DMS53 (cell line): ENCODE measurements around the gene MDC1.
"Not testable (repeated sequence)": the region's sequence is repeated elsewhere in the genome, so short reads cannot be mapped to it uniquely, and the experiment has no call there.

Experiments
- DNase-seq: peaks from one replicate; lab custom pipeline; 2025; lab: John Stamatoyannopoulos, UW

MDC1 gene

GRCh38 chr6:30725713-30726505 lies 8.8 kb upstream of the MDC1 start:
- peak; percentile 61 for DNase-seq

GRCh38 chr6:30724906-30725667 lies 8.0 kb upstream of the MDC1 start:
- peak; percentile 47 for DNase-seq

DNA sequence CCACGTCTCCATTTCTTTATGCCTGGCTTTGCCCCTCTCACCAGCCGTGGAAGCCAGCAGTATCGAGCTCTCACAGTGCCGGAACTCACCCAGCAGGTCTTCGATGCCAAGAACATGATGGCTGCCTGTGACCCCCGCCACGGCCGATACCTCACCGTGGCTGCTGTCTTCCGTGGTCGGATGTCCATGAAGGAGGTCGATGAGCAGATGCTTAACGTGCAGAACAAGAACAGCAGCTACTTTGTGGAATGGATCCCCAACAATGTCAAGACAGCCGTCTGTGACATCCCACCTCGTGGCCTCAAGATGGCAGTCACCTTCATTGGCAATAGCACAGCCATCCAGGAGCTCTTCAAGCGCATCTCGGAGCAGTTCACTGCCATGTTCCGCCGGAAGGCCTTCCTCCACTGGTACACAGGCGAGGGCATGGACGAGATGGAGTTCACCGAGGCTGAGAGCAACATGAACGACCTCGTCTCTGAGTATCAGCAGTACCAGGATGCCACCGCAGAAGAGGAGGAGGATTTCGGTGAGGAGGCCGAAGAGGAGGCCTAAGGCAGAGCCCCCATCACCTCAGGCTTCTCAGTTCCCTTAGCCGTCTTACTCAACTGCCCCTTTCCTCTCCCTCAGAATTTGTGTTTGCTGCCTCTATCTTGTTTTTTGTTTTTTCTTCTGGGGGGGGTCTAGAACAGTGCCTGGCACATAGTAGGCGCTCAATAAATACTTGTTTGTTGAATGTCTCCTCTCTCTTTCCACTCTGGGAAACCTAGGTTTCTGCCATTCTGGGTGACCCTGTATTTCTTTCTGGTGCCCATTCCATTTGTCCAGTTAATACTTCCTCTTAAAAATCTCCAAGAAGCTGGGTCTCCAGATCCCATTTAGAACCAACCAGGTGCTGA lies 7.0 kb upstream of the MDC1 start:
- not testable (repeated sequence) for DNase-seq

DNA sequence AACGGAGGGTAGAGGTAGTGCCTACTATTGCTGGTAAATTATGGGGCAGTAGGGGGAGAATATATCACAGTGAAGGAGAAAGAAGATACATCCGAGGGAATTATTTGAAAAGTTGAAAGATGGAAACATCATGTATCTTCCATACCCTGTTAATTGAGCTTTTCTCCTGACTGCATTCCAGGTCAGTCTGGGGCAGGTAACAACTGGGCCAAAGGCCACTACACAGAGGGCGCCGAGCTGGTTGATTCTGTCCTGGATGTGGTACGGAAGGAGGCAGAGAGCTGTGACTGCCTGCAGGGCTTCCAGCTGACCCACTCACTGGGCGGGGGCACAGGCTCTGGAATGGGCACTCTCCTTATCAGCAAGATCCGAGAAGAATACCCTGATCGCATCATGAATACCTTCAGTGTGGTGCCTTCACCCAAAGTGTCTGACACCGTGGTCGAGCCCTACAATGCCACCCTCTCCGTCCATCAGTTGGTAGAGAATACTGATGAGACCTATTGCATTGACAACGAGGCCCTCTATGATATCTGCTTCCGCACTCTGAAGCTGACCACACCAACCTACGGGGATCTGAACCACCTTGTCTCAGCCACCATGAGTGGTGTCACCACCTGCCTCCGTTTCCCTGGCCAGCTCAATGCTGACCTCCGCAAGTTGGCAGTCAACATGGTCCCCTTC lies 6.2 kb upstream of the MDC1 start:
- not testable (repeated sequence) for DNase-seq

DNA sequence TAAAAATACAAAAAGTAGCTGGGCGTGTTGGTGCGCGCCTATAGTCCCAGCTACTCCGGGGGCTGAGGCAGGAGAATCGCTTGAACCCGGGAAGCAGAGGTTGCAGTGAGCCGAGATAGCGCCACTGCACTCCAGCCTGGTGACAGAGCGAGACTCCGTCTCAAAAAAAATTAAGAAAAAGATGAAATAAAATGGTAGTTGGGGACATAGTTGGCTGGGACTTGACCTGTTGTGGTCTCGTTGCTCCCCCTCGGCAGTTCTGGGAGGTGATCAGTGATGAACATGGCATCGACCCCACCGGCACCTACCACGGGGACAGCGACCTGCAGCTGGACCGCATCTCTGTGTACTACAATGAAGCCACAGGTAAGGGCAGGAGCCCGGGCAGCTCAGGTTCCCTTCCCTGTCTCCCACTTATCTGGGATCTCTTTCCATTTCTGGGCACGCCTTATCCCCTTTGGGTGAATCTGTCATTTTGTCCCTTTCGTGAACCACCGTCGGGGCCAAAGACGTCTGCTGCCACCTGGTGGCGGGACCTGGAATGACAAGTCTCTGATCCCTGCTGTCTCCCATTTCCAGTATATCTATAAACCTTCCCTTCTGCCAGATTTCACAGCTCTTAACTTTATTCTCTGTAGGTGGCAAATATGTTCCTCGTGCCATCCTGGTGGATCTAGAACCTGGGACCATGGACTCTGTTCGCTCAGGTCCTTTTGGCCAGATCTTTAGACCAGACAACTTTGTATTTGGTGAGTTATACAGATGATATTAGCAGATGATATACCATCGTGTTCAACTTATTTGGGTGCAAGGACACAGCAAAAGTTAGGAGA lies 5.4 kb upstream of the MDC1 start:
- peak; percentile 89 for DNase-seq

DNA sequence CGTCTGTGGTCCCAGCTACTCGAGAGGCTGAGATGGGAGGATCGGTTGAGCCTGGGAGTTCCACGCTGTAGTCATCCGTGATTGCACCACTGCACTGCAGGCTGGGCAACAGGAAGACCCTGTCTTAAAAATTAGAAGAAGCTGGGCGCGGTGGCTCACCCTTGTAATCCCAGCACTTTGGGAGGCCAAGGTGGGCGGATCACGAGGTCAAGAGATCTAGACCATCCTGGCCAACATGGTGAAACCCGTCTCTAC lies 4.9 kb upstream of the MDC1 start:
- DNase-seq: not testable (repeated sequence)

DNA sequence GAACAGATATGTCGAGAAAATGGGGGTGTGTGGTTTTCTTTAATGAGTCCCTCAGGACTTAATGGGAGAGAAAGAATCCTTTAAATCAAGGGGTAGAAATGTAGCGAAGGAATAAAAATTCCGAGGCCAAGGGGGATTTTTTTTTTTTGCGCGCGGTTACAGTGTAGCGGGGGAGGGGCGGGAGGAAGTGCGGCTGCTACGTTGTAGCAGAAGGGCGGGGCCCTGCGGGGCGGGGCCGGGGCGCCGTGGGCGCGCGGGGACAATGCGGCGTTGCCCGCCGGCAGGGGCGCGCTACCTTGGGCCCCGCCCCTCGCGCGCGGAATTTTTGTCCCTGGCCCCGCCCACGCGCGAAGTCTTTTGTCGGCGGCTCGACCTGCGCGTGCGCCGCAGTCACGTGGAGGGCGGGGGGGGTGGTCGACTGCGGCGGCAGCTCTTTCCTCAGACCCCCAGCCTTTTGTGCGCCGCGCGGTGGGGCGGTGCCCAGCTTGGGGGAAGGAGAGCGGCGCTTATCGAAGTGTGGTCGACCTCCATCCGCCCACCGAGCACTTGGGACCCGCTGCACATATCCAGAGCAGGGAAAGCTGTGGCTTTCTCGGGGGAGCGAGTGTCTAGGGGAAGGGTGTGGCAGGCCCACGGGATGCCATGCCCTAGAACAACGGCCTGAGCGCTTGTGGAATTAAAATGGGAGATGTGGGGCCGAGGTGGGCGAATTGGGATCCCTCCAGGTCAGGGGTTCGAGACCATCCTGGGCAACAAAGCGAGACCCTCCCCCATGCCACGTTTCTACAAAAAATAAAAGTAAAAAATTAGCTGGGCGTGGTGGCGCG lies 4.3 kb upstream of the MDC1 start:
- peak; percentile 96 for DNase-seq

GRCh38 chr6:30720738-30721197 lies 3.7 kb upstream of the MDC1 start:
- peak; percentile 92 for DNase-seq

DNA sequence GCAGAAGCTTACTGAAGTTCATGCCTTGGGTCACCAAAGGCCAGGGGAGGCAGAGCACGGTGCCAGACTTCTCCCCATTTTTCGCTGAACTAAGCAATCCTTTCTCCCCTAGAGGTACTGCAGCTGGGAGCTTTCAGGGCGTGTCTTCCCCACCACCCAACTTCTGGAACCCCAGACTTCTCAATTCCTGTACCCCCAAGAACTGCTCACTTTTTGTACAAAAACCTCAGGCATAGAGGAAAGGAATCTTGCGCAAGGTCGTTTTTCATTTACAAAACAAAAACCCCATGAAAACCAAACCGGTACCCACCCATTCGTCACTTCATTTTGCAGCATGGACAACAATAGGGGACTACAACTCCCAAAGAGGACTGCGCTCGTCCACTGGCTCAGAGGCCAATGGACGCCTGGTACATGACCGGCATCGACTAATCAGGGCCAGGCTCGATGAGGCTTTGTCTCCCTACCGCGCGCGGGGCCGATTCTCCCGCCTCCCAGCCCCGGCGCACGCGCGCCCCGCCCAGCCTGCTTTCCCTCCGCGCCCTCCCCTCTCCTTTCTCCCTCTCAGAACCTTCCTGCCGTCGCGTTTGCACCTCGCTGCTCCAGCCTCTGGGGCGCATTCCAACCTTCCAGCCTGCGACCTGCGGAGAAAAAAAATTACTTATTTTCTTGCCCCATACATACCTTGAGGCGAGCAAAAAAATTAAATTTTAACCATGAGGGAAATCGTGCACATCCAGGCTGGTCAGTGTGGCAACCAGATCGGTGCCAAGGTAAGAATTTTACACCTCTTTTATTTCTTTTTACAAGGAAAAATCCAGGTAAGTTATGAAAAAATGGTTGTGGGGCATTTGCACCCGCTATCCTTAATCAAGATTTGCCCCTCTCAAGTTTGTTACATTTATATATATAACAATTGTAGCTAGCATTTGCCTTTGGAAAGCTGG lies 3.0 kb upstream of the MDC1 start, which contains the start of gene TUBB:
TUBB (plus strand) TSS at position 562 of the 947 bp plus-strand sequence; CDS start at position 717, 155 bp downstream.
- DNase-seq: peak; percentile 99

DNA sequence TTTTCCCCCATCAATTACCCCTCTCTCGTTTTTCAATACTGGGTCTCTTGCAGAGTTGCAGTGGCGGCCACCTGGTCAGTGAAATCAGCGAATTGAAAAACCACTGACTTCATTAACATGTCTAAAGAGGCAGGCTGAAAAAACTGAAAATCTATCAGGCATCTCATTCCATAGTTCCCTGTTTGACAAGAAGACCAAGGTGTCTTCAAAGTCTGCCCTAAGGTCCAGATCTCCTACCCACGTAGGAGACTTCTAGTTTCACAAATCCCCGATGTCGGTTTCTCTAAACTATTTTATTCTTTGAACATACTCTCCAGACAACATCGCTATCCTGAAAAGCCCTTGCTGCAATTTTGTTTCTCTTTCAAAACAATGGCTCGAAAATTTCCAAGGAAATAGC lies 2.3 kb upstream of the MDC1 start:
- peak; percentile 53 for DNase-seq

- DNase-seq: not testable (repeated sequence)
These were observed 1.0 kb upstream of the MDC1 start for GRCh38 chr6:30717845-30718720.

GRCh38 chr6:30716879-30717128 lies 277 bp downstream of the MDC1 start:
- DNase-seq: no peak

- DNase-seq: no peak
These were observed 2.8 kb downstream of the MDC1 start for GRCh38 chr6:30714263-30714662.

DNA sequence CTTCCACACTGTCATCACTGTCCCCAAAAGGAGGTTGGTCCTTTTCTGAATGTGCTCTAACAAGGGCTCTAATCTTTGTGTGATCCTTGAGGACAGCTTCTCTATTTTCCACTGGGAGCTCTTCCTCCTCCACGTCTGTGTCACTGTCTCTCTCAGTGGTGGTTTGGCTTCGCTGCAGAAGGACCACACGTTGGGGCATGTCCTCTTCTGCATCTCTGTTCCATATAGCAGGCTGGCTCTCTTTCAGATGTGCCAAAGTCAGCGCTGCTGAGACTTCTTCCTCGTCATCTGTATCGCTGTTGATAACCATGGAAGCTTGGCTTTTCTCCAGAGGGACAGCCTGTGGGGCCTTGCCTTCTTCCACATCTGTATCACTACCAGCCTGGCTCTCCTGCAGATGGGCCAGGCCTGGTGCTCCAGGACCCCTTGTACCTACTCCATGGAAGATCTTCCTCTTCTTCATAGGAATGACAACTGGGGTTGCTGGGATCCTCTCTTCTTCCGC lies 4.6 kb downstream of the MDC1 start:
- DNase-seq: no peak

GRCh38 chr6:30711758-30712380 lies 5.2 kb downstream of the MDC1 start:
- no peak for DNase-seq

DNA sequence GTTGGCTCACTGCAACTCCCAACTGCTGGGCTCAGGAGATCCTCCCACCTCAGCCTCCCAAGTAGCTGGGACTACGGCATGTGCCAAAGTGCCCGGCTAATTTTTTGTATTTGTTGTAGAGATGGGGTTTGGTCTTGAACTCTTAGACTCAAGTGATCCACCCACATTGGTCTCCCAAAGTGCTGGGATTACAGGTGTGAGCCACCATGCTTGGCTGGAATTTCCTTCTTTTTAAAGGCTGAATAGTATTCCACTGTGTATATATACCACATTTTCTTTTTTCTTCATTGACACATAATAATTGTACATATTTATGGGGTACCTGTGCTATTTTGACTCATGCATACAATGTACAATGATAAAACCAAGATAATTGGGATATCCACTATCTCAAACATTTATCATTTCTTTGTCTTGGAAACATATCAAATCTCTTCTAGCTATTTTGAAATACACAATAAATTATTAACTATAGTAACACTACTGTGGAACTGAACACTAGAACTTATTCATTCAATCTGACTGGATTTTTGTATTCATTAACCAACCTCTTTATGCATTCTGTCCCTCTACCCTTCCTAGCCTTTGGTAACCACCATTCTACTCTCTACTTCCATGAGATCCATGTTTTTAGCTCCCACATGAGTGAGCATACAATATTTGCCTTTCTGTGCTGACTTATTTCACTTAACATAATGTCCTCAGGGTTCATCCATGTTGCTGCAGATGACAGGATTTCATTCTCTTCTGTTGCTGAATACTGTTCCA lies 7.8 kb downstream of the MDC1 start:
- no peak for DNase-seq
